HTR-8/SVneo (cell line): ENCODE data around the gene ST8SIA4.

Experiments
- DNase-seq: peaks from one replicate; pipeline ENCODE4 v3.0.0; 2011; ENCODE audit warnings: low spot score, mixed read lengths; ENCODE audit not compliant: insufficient read length
- FAIRE-seq: peaks from 2 replicates; lab custom pipeline; 2011; peaks lifted over from hg19 to GRCh38; lab: Jason Lieb, UNC

The ST8SIA4 gene

GRCh38 chr5:100872408-100873190 lies 30.5 kb downstream of the ST8SIA4 start:
- no peak for DNase-seq
- no peak for FAIRE-seq

- FAIRE-seq = no peak
- no peak for DNase-seq
Observed at GRCh38 chr5:100867039-100867562, 36.0 kb downstream of the ST8SIA4 start.

GRCh38 chr5:100864931-100865330 lies 38.2 kb downstream of the ST8SIA4 start:
- DNase-seq (no peak), FAIRE-seq (no peak)

- FAIRE-seq = no peak
- no peak for DNase-seq
Observed at GRCh38 chr5:100863739-100864138, 39.3 kb downstream of the ST8SIA4 start.

GRCh38 chr5:100861148-100861547 lies 41.9 kb downstream of the ST8SIA4 start:
- DNase-seq (no peak), FAIRE-seq (no peak)

GRCh38 chr5:100860407-100860806 lies 42.7 kb downstream of the ST8SIA4 start:
- DNase-seq (no peak), FAIRE-seq (no peak)

GRCh38 chr5:100858987-100859545 lies 44.0 kb downstream of the ST8SIA4 start:
- FAIRE-seq (no peak), DNase-seq (no peak)

- FAIRE-seq = no peak
- no peak for DNase-seq
Observed at GRCh38 chr5:100856462-100856861, 46.6 kb downstream of the ST8SIA4 start.

GRCh38 chr5:100855937-100856430 lies 47.1 kb downstream of the ST8SIA4 start:
- DNase-seq = no peak
- no peak for FAIRE-seq

GRCh38 chr5:100855295-100855694 lies 47.8 kb downstream of the ST8SIA4 start:
- DNase-seq (no peak), FAIRE-seq (no peak)

- FAIRE-seq (no peak), DNase-seq (no peak)
Observed at GRCh38 chr5:100854591-100854990, 48.5 kb downstream of the ST8SIA4 start.

- no peak for FAIRE-seq
- DNase-seq = no peak
Observed at GRCh38 chr5:100853582-100853981, 49.5 kb downstream of the ST8SIA4 start.

- DNase-seq (no peak), FAIRE-seq (no peak)
Observed at GRCh38 chr5:100852988-100853449, 50.1 kb downstream of the ST8SIA4 start.

- FAIRE-seq (no peak), DNase-seq (no peak)
Observed at GRCh38 chr5:100852051-100852450, 51.0 kb downstream of the ST8SIA4 start.

GRCh38 chr5:100846772-100847171 lies 56.3 kb downstream of the ST8SIA4 start:
- FAIRE-seq = no peak
- no peak for DNase-seq

GRCh38 chr5:100842080-100842479 lies 61.0 kb downstream of the ST8SIA4 start:
- DNase-seq (no peak), FAIRE-seq (no peak)

- no peak for FAIRE-seq
- no peak for DNase-seq
Observed at GRCh38 chr5:100841358-100842076, 61.6 kb downstream of the ST8SIA4 start.

GRCh38 chr5:100840789-100841188 lies 62.3 kb downstream of the ST8SIA4 start:
- FAIRE-seq (no peak), DNase-seq (no peak)

GRCh38 chr5:100840370-100840769 lies 62.7 kb downstream of the ST8SIA4 start:
- no peak for FAIRE-seq

GRCh38 chr5:100838048-100838473 lies 65.0 kb downstream of the ST8SIA4 start:
- no peak for DNase-seq
- no peak for FAIRE-seq

More at GRCh38 chr5:100840370-100840769, 62.7 kb downstream of the ST8SIA4 start:
- no peak for DNase-seq

GRCh38 chr5:100834519-100834918 lies 68.6 kb downstream of the ST8SIA4 start:
- DNase-seq (no peak), FAIRE-seq (no peak)
